Left ventricle myocardium superior (tissue), 1 donor: ENCODE results near the gene AHI1. TPM values are rescaled to one million over a fixed set of nuclear protein-coding genes. Genes with fewer than 3 reads are reported as not detected.
"Not testable (repeated sequence)": the region's sequence is repeated elsewhere in the genome, so short reads cannot be mapped to it uniquely, and the experiment has no call there.

Source experiments
- ATAC-seq: fragments of 200-7000 bp; cut with Tn5 transposase; one replicate; pipeline ENCODE4 v1.9.1; 2020; ENCODE audit warnings: mild to moderate bottlenecking, moderate library complexity
- DNase-seq: peaks from one replicate; pipeline ENCODE4 v3.0.0-alpha.2; 2020
- intact Hi-C: fragments of 100-400 bp; cut with micrococcal nuclease; formaldehyde crosslinking; loops from one replicate; pipeline ENCODE4 v1.11.0; 2022
- total RNA-seq: library from RNA; stranded (reverse); fragmentation: NEBNext Ultra II Directional; extraction: Animal tissue kit (Norgen Biotek cat#: 25700); gene quantifications from one replicate; pipeline ENCODE4 v1.2.1, GENCODE V29; 2021
- donor health status: DM: no; HTN: yes; CAD: no; lungs with severe emphysema.

Gene AHI1
- total RNA-seq, 1 donor from 2014 or later = 7.9 TPM

DNA sequence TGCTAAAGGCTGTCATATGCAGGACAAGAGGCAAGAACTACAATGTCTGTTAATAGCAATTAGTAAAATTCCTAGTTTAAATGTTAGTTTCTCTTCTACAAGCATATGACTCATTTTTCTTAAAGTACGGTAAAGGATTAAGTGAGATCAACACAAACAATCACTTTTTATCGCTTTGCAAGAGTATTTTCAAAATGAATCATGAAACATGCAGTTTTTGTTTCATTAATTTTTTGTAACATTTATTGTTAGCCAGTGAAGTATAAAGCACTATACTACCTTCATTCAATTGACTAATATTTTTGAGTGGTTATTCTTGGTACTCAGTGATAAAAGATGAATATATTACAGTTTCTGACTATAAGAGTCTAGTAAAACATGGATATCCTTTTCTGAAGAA lies 138.6 kb downstream of the AHI1 start:
- intact Hi-C loops = no loop called here
- no peak for DNase-seq
- no peak for ATAC-seq

GRCh38 chr6:135358251-135358821 lies 139.2 kb downstream of the AHI1 start:
- intact Hi-C loops = no loop called here
- DNase-seq = no peak
- no peak for ATAC-seq

GRCh38 chr6:135354407-135354806 lies 143.1 kb downstream of the AHI1 start:
- no peak for ATAC-seq
- DNase-seq = no peak
- intact Hi-C loops = no loop called here

DNA sequence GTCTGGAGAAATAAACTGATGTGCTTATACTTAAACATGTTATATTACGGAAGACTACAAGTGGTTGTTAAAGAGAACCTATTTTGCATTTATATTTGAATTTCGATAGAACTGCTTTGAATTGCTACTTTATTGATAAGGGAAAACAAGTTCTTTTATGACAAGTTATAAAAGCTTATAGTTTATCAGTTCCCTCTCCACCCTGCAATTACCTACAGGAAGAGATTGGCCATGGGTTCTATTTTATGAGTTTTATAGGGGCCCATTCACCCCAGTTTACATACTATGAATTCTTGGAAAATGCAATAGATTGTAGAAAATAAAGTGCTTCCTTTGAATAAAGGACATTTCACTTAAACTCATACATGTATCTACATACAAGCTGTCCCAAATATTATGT lies 144.4 kb downstream of the AHI1 start:
- intact Hi-C loops = no loop called here
- no peak for DNase-seq

DNA sequence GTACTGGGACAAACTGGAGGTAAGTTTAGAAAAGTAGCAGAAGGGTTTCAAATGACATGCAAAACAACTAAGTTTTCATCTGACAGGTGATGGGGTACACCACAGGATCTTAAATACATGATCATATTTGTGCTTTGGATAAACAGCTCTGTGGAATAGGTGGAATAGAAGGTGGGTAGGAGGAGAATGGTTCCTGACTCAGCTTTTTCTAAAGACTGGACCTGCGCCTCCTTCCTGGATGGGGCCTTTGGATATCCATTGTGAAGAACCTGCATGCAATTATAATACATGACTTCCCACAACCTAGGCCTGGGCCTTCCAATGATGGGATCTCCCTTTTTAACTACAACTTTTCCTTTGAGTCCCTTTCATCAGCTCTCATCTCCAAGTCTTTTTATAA lies 145.9 kb downstream of the AHI1 start:
- DNase-seq (no peak), ATAC-seq (no peak)
- intact Hi-C loops = no loop called here

More for the DNA sequence above, 144.4 kb downstream of the AHI1 start:
- no peak for ATAC-seq

- DNase-seq (no peak), ATAC-seq (no peak)
- intact Hi-C loops = no loop called here
Measured at GRCh38 chr6:135347887-135348286, 149.7 kb downstream of the AHI1 start.

GRCh38 chr6:135346747-135347146 lies 150.8 kb downstream of the AHI1 start:
- no peak for DNase-seq
- no peak for ATAC-seq
- intact Hi-C loops = no loop called here

DNA sequence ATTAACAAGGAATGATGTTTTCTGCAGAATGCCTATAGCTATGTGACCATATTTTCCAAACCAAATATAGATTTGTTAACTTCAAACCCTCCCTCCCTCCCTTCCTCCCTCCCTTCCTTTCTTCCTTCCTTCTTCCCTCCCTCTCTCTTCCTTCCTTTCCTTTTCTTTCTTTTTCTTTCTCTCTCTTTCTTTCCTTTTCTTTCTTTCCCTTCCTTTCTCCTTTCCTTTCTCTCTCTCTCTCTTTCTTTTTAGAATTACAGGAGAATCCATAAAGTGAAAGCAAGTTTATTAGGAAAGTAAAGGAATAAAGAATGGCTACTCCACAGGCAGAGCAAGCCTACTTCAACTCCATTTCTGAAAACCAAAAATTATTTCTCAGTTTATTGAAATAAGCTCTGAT lies 153.0 kb downstream of the AHI1 start:
- intact Hi-C loops = no loop called here
- ATAC-seq (no peak), DNase-seq (no peak)

GRCh38 chr6:135339920-135340319 lies 157.6 kb downstream of the AHI1 start:
- DNase-seq, intact Hi-C loops, ATAC-seq: not testable (repeated sequence)

DNA sequence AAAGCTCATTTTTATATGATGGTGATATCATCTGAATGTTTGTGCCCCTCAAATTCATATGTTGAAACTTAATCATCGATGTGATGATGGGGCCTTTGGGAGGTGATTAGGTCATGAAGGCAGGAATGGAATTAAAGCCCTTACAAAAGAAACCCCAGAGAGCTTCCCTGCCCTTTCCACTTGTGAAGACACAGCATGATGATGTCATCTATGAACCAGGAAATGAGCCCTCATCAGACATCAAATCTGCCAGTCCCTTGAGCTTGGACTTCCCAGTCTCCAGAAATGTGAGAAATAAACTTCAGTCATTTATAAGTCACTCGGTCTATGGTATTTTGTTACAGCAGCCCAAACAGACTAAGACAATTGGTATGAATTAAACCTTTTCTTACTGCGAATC lies 163.4 kb downstream of the AHI1 start:
- ATAC-seq (no peak), DNase-seq (no peak)
- intact Hi-C loops = no loop called here

- intact Hi-C loops = no loop called here
- DNase-seq (no peak), ATAC-seq (no peak)
Measured at GRCh38 chr6:135331002-135331401, 166.5 kb downstream of the AHI1 start.

GRCh38 chr6:135329851-135330803 lies 167.4 kb downstream of the AHI1 start:
- intact Hi-C loops = no loop called here
- no peak for DNase-seq
- ATAC-seq = no peak

DNA sequence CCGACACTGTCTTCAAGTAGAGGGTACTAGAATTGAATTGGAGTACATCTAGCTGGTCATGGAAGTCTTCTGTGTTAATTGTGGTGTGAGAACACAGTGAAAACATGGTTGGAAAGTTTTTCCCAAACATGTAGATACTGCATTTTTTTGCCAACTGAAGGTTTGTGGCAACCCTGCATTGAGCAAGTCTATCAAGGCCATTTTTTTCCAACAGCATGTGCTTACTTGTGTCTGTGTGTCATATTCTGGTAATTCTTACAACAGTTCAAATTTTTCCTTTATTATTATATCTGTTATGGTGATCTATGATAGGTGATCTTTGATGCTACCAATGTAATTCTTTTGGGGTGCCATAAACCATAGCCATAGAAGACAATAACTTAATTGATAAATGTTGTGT lies 169.4 kb downstream of the AHI1 start:
- intact Hi-C loops = no loop called here
- DNase-seq = no peak
- ATAC-seq = no peak

DNA sequence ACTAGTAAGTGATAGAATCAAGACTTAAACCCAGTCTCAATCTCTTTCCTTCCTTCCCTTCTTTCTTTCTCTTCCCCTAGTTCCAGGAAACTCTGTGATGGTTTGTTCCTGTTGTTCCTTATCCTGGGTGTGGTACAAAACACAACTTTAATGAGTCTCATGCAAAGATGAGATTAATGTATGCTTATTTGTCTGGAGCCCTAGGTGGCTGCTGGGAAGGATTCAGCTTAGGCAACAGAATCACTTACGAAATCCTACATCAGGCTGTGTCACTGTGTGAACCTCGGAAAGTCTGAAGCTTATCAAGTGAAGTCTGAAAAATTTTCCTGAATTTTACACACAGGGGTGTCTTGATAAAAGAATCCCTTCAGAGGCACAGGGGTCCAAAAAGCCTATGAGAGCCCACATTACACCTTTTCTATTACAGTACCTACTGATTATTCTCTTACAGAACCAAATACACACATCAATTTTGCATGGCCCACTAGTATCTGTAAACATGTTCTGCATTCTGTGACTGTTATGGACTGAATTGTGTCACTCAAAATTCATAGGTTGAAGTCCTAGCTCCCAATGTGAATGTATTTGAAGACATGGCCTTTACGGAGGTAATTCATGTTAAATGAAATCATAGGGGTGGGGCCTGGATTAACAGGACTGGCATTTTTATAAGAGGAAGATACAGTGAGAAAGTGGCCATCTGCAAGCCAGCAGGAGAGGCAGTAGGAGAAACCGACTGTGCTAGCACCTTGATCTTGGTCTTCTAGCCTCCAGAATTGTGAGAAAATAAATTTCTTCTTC lies 171.7 kb downstream of the AHI1 start:
- no peak for DNase-seq
- ATAC-seq = no peak
- intact Hi-C loops = no loop called here

DNA sequence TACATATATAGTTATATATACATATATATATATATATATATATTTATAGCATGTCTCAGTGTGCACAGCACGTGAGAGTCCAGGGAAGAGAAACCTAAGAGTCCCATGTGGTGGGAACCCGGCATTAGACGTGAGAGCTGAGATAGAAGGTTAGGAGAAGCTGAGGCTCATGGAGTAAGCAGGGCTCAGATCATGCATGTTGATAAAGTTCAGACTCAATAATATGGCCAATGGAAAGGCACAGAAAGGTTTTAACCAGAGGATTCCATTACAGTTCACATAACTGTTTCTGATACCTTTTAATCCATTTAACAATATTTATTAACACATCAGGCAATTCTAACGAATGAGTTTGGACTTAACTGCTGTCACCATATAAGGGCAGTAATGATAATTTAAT lies 173.0 kb downstream of the AHI1 start:
- DNase-seq = no peak
- ATAC-seq = no peak
- intact Hi-C loops = no loop called here

DNA sequence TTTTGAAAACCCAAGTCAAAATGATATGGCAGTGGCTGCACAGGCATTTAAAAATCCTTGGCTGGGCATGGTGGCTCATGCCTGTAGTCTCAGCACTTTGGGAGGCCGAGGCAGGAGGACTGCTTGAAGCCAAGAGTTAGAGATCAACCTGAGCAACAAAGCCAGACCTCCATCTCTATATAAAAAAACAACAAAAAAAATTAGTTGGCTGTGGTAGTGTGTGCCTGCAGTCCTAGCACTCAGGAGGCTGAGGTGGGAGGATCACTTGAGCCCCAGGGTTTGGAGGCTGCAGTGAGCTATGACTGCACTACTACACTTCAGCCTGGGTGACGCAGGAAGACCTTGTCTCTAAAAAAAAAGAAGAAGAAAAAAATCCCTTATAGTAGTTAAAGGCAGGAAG lies 173.6 kb downstream of the AHI1 start:
- intact Hi-C loops = no loop called here
- no peak for DNase-seq
- ATAC-seq = no peak

DNA sequence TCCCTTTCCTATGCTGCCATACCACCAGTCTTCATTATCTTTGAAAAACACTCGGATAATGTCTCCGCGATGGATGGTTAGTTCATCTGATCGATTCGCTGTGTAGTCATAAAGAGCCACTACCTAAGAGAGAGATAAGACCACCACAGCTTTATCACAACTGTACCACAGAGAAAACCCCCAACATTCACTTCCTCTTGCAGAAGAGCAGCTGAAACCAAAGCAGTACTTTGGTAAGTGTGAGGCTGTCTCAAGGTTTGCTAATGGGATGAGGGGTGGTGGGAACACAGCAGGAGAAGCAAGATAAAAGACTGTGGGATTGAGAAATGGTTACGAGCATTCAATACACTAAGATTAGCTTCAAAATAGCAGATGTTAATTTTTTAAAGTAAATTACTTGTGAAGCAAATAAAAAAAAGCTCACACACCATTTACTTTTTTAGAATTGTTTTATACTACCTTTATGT lies 174.3 kb downstream of the AHI1 start:
- no peak for DNase-seq
- intact Hi-C loops = no loop called here
- no peak for ATAC-seq

DNA sequence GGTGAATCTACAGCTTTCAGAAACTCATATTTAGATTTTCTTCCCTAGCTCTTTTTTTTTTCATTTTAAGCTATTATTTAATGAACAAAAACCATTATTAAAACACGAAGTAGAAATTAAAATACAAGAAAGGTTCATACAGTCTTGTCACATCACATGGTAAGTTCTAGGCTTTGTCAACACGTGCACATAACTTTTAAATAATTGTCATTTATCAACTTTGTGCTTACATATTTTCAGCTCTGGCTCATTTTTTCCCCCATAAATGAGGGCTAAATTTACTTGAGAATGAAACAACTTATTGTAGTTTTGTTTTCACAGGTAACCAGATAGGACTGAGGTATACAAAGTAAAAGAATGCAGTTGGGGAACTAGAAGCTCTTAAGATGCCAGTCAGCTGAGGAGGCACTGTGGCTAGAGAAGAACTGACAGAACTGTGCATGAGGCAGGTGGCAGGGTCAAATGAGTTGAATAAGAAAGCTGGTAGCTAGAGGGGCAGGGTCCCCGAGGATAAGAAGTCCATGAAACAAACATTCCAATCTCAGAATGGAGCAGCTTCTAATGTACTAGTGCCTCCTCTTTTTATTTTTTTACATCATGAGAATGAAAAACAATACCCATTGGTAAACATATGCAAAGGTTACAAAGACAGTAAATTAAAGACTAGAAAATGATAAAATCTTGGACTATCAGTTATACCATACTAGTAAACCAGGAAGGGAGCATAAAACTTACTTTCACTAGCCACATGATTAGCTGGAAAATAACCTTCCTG lies 174.9 kb downstream of the AHI1 start:
- ATAC-seq = no peak
- DNase-seq = no peak
- intact Hi-C loops = no loop called here
